Stimulated activated naive CD8-positive, alpha-beta T cell treated with anti-CD3 and anti-CD28 coated beads, Interleukin-15, amount 100 ng/mL, for 72 hours (primary cell): ENCODE results near the gene TENT4B.

Experiments
- ATAC-seq: fragments of 150-1000 bp; cut with Tn5 transposase; 2 replicates; pipeline ENCODE4 v1.10.0; 2021; ENCODE audit warnings: mild to moderate bottlenecking, moderate library complexity
- DNase-seq, 2 donors: peaks; one replicate each; pipeline ENCODE4 v3.0.0; 2021 to 2022
- H3K27ac Mint-ChIP-seq, 2 donors: one replicate each; pipeline ENCODE4 v1.8.0; 2022; ENCODE audit warnings: mild to moderate bottlenecking in 2 of 2, mixed read lengths in 2 of 2, moderate library complexity in 2 of 2
- H3K27me3 Mint-ChIP-seq: one replicate; pipeline ENCODE4 v1.8.0; 2022; ENCODE audit warnings: mixed read lengths
- H3K4me1 Mint-ChIP-seq: one replicate; pipeline ENCODE4 v1.8.0; 2022; ENCODE audit warnings: mild to moderate bottlenecking, mixed read lengths
- H3K4me3 Mint-ChIP-seq, 2 donors: one replicate each; pipeline ENCODE4 v1.8.0; 2022; ENCODE audit warnings: mild to moderate bottlenecking in 2 of 2, mixed read lengths in 2 of 2, moderate library complexity in 1 of 2
- H3K9me3 Mint-ChIP-seq, 2 donors: one replicate each; pipeline ENCODE4 v1.8.0; 2022; ENCODE audit warnings: mixed read lengths in 2 of 2

TENT4B gene

DNA sequence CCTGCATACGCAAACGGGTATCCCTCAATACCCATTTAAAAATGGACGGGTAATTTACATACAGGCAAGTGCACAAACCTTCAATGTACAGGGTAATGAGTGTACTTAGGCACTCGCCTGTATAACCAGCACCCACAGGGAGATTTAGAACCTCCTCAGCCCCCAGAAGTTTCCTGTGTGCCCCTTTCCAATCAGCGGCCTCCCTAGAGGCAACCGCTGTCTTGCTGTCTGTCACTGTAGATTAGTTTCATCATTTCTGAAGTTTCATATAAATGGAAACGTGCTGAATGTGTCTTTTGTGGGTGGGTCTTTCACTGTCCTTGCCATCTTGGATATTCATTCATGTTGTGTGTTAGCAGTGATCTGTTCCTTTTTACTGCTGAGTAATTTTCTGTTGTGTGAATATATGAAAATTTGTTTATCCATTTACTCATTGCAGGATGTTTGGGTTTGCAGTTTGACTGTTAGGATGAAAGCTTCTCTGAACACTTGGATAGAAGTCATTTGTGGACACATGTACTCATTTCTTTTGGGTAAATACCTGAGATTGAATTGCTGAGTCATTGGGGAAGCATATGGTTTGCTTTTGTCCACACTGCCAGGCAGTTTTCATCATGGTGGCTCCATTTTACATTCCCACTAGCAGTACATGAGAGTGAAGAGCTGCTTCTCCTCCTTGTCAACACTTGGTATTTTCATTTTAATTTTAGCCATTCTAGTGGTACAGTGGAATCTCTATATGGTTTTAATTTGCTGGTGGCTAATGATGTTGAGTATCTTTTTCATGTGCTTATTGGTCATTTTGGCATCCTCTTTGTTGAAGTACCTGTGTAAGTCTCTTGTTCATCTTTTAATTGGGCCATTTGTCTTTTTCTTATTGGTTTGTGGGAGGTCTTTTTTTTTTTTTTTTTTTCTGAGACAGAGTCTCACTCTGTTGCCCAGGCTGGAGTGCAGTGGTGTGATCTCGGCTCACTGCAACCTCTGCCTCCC, 111.1 kb downstream of the TENT4B start:
- H3K27ac Mint-ChIP-seq = peak overlapping the region; percentile 69 to 83
- peaks cover 14% of the 10 kb centered on the region for H3K27me3 Mint-ChIP-seq
- H3K9me3 Mint-ChIP-seq = peaks cover 0 to 10% of the 10 kb centered on the region in 2 donors
- DNase-seq (peak in 1 of 2 donors; percentile 66), ATAC-seq (peak; percentile 63)
- H3K4me1 Mint-ChIP-seq = peaks cover 84% of the 10 kb centered on the region
- peak overlapping the region; percentile 32 to 59 for H3K4me3 Mint-ChIP-seq

DNA sequence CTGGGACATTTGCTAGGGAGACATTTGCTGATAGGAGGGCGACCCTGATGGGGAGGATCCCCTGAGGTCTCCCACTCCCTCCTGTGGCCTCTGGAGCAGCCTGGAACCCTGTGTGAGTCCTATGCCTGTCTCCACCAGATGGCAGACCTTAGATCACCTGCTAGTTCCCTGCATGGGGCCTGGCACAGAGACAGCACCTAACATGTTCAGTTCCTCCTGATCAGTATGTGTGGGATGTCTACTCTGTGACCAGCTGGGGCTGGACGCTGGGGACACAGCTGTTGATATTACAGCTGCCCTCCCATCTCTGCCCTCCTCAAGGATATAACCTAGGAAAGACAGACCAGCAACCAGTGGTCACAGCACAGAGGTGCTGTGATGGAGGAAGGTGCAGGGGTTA, 112.2 kb downstream of the TENT4B start:
- Mint-ChIP-seq H3K4me3 (peak overlapping the region; percentile 58 to 85), H3K4me1 (peaks cover 84% of the 10 kb centered on the region), H3K27me3 (peaks cover 12% of the 10 kb centered on the region), H3K9me3 (peaks cover 0 to 4% of the 10 kb centered on the region in 2 donors), H3K27ac (peak overlapping the region; percentile 83 to 94)
- ATAC-seq (no peak), DNase-seq (no peak)

DNA sequence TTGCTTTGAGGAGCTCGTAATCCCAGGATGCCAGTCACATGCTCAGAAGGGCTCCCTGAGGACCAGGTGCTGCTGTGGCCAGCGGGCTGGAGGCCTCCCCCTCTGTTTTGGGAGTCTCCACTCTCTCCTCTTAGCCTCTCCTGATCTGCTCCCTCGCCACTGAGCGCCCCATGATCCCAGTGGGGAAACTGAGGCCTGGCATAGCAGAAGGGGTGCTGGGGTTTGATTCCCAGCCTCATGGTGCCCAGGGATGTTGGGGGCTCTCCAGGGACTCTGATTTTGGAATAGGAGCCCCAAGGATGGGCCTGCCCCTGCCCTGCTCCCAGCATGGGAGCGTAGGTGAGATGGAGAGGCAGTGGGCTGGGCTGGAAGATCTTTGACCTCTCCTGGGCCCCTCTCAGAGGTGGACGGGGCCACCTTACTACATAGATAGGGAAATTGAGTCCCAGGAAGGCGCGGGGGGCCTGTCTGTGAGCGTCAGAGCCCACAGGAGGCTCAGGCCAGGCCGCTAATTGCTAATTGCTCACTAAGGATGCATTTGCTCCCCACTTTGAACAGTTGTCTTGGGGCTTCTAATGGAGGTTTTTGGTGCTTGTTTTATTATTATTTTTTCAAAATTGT, 112.7 kb downstream of the TENT4B start:
- peak overlapping the region; percentile 83 to 98 for H3K27ac Mint-ChIP-seq
- peaks cover 85% of the 10 kb centered on the region for H3K4me1 Mint-ChIP-seq
- no peaks in the 10 kb centered on the region for H3K9me3 Mint-ChIP-seq
- H3K4me3 Mint-ChIP-seq = peak overlapping the region; percentile 85 to 94
- DNase-seq (no peak), ATAC-seq (no peak)
- H3K27me3 Mint-ChIP-seq = peaks cover 6% of the 10 kb centered on the region

DNA sequence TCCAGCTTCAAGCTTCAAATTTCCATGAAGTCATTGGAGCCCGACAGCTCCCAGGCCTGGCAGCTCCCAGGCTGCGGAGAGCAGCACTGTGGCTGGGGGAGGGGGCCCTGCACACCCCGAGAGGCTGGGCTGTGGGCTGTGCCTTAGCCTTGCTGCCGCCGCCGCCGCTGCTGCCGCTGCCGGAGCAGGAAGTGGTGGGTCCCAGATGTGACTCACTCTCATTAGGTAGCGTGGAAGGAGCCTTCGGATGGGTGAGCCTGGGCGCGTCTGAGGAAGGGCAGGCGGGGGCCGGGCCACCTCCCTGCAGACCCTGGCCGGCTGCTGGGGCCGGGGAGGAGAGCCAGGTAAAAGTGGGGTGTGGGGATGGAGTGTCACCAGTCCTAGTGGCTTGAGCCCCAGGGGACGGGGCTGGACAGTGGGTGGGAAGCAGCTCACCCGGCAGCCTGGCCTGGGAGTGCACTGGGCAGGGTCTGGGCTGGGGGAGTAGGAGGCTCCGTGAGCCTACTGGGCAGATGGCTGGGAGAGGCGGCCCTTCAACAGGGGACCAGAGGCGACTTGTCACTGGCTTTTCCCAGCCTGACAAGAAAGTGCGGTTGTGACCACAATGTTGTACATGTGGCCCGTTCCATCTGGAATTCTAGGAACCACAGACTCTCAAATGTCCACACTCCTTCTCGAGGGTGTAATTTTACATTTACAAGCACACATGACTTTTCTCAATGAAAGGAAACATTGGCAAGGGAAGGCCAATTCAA, 113.4 kb downstream of the TENT4B start, which contains the start of gene ADCY7:
Gene ADCY7, plus strand, starts transcription at position 215 of the 755 bp plus-strand sequence. CDS start 21,629 bp downstream, outside the sequence.
- peak within 1 kb of the TSS; percentile 98 for H3K27ac Mint-ChIP-seq
- H3K27me3 Mint-ChIP-seq = no peaks in the 10 kb centered on the region
- DNase-seq = peak; percentile 77 to 85
- H3K4me3 Mint-ChIP-seq = peak within 1 kb of the TSS; percentile 85 to 94
- no peaks in the 10 kb centered on the region for H3K9me3 Mint-ChIP-seq
- ATAC-seq = peak; percentile 89
- H3K4me1 Mint-ChIP-seq = peaks cover 92% of the 10 kb centered on the region

DNA sequence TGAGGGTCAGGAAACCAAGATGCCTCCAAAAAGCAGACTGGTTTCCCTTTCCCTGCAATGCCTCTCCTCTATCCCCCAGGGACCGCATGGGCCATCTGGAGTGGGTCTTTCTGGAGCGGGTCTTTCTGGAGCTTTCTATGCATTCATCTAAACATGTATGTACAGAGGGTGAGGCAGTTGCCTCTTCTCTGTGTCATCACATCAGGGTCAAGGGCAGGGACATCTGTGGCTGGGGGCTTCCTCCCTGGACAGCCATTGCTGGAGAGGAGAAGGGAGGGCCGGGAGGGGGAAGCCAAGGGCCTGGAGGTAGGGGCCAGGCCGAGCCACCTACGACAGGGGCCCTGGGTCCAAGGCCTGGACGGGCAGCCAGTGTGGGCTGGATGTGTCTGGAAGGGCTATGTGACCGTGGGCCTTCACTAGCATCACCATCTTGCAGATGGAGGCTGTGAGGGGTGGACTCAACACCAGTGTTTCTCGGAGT, 114.1 kb downstream of the TENT4B start:
- DNase-seq (no peak), ATAC-seq (no peak)
- peak overlapping the region; percentile 85 to 94 for H3K4me3 Mint-ChIP-seq
- H3K27ac Mint-ChIP-seq = peak overlapping the region; percentile 98
- H3K9me3 Mint-ChIP-seq = no peaks in the 10 kb centered on the region
- H3K4me1 Mint-ChIP-seq = peaks cover 93% of the 10 kb centered on the region
- no peaks in the 10 kb centered on the region for H3K27me3 Mint-ChIP-seq

DNA sequence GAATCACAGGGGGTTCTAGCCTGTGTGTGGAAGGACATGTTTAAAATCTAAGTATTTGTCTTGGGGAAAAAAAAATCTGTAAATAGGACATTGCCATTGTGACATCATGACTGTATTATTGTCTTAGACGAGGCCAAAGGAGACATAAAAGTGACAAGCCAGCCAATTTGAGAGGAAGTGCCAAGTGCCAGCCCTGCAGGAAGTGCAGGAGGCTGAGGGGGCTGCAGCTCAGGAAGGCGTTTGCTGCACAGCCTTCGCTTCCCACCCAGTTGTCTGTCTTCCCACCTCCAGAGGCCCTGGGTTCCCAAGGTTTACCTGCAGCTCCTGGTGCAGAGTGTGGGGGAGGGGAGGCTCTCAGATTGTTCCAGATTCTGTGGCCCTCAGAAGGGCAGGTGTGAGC, 114.5 kb downstream of the TENT4B start:
- Mint-ChIP-seq H3K4me1 (peaks cover 93% of the 10 kb centered on the region), H3K4me3 (peak overlapping the region; percentile 85 to 94), H3K27ac (peak overlapping the region; percentile 98), H3K9me3 (no peaks in the 10 kb centered on the region), H3K27me3 (no peaks in the 10 kb centered on the region)
- DNase-seq (no peak), ATAC-seq (no peak)

DNA sequence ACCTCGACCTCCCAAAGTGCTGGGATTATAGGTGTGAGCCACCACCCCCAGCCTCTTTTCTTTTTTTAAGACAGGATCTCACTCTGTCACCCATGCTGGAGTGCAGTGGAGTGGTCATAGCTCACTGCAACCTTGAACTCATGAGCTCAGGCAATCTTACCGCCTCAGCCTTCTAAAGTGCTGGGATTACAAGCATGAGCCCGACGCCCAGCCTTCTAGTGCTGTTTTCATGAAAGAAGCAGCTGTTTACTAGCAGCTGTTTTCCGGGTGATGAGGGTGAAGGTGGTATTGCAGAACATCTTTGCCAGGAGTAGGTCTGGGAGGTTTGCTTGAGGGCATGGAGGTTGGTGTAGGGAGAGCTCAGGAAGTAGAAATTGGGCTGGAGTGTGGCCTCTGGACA, 115.2 kb downstream of the TENT4B start:
- Mint-ChIP-seq H3K27me3 (no peaks in the 10 kb centered on the region), H3K4me1 (peaks cover 93% of the 10 kb centered on the region)
- no peak for ATAC-seq

DNA sequence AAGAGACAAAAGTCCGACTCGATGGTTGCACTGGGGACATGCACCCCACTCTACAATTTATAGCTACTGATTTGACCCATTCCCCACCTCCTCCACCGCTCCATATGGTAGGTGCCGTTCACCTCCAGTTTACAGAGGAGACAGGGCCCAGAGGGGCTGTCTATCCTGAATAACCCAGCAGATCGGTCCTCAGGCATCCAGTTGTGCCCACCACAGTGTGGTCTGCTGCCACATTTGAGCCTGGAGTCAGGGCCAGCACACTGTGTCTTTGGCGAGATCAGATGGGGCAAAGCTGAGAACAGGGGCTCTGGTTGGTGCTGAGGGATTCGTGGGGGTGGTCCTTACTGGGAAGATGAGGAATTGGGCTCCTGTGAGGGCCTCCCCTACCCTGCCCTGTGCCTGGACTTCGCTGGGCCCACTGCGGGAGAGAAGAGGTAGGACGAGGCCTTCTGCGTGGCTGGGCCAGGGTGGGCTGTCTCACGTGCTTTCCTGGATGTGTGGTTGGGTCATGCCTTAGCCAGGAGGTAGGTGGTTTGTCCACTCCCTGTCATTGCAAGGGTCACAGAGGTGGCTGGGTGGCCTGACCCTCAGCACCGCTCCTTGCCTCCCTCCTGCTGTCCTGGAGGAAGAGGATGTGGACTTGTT, 116.1 kb downstream of the TENT4B start:
- Mint-ChIP-seq H3K27ac (no peak overlapping the region), H3K27me3 (no peaks in the 10 kb centered on the region), H3K4me3 (peak overlapping the region; percentile 28 to 61), H3K4me1 (peaks cover 93% of the 10 kb centered on the region), H3K9me3 (no peaks in the 10 kb centered on the region)
- ATAC-seq = no peak
- DNase-seq = no peak

More for the DNA sequence above, 115.2 kb downstream of the TENT4B start:
- H3K27ac Mint-ChIP-seq = peak overlapping the region; percentile 83 to 98
- no peaks in the 10 kb centered on the region for H3K9me3 Mint-ChIP-seq
- DNase-seq = no peak
- H3K4me3 Mint-ChIP-seq = peak overlapping the region; percentile 85 to 94

DNA sequence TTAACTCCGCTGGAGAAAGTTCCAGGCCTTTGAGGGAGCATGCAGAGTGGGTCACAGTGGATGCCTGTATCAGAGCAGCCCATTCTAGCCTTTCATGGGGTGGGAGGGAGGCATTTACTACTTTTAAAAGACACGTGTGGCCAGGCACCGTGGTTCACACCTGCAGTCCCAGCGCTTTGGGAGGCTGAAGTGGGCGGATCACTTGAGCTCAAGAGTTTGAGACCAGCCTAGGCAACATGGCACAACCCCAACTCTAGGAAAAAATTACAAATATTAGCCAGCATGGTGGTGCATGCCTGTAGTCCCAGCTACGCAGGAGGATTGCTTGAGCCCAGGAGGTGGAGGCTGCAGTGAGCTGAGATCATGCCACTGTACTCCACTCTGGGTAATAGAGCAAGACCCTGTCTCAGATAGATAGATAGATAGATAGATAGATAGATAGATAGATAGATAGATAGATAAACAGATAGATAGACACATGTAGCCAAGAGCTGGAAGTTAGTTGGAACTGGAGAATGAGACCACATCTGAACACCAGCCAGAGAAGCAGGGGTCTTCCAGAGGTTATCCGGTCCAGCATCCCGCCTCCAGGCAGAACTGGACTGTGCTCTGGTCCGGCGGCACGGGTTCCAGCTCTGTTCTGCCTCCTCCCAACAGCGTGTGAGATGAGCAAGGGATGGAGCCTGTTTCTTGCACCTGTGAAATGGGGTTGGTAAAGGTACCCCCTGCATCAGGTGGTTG, 116.8 kb downstream of the TENT4B start:
- no peaks in the 10 kb centered on the region for H3K27me3 Mint-ChIP-seq
- peaks cover 93% of the 10 kb centered on the region for H3K4me1 Mint-ChIP-seq
- H3K4me3 Mint-ChIP-seq = peak overlapping the region; percentile 30 to 61
- peak overlapping the region in 1 of 2 donors; percentile 54 for H3K27ac Mint-ChIP-seq
- no peaks in the 10 kb centered on the region for H3K9me3 Mint-ChIP-seq
- no peak for ATAC-seq
- no peak for DNase-seq

DNA sequence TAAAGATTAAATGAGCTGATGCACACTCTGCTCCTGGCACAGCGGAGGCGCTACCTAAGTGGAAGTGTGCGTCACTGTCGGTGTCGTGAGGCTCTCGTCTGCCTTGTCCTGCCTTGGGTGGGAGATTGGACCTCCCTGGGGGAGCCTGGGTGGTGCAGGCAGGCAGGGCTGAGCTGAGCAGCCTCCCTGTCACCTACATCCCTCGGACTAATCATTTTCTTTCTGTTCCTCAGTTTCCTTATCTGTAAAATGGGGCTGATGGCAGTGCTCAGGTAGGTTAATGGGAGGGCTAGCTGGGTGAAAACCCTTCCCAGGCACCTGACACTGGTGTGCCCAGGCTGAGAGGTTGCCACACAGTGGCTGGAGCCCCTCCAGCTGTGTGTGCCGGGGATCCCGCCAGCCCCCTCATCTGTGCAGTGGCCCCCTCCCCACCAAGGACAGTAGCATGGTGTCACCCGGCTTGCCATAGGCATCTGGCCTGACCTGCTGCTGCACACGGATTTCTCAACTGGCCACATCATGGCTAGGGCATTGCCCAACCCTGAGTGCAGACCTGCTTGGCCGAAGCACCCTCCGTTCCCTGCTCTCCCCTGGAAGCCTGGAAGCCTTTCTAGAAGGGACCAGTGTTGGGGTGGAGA, 117.5 kb downstream of the TENT4B start:
- Mint-ChIP-seq H3K4me1 (peaks cover 93% of the 10 kb centered on the region), H3K4me3 (peak overlapping the region in 1 of 2 donors; percentile 61), H3K9me3 (no peaks in the 10 kb centered on the region), H3K27me3 (no peaks in the 10 kb centered on the region), H3K27ac (peak overlapping the region in 1 of 2 donors; percentile 57)
- ATAC-seq (no peak), DNase-seq (no peak)

DNA sequence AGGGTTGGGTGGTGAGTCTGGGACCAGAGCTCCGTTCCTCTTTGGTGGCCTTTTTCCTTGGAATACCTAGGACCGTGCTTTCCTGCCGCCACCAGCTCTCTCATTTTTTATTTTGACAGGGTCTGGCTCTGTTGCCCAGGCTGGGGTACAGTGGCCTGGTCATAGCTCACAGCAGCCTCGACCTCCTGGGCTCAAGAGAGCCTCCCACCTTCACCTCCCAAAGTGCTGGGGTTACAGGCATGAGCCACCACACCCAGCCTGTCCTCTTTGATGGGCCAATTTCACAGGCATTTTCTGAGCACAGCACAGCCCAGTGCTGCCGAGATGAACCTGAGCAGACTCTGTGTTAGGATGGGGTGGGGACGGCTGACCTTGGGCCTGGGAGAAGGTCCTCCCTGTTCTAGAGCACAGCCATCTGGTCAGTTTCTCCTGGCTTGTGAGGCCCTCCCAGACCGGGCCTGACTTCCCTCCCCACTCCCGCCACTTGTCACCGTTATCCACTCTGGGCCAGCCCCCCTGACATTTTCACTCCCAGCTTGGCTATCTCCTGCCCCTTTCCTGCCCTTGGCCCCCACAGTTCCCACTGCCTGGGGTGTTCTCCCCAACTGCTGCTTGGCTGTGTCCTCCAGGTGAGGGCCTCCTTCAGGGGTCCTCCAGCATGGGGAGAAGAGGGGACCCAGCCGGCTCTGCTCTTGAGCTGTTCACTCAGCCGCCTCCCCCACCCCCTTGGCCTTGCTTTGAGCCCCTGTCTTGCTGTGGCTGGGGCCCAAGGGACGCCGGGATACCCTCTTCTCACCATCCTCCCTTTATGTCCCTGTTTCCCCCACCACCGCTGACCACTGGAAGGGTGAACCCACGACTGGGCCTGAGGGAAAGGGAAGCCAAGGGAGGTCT, 118.3 kb downstream of the TENT4B start:
- no peak for ATAC-seq
- DNase-seq = no peak
- Mint-ChIP-seq H3K4me3 (peak overlapping the region in 1 of 2 donors; percentile 35), H3K27ac (peak overlapping the region in 1 of 2 donors; percentile 87), H3K27me3 (no peaks in the 10 kb centered on the region), H3K4me1 (peaks cover 92% of the 10 kb centered on the region), H3K9me3 (no peaks in the 10 kb centered on the region)

DNA sequence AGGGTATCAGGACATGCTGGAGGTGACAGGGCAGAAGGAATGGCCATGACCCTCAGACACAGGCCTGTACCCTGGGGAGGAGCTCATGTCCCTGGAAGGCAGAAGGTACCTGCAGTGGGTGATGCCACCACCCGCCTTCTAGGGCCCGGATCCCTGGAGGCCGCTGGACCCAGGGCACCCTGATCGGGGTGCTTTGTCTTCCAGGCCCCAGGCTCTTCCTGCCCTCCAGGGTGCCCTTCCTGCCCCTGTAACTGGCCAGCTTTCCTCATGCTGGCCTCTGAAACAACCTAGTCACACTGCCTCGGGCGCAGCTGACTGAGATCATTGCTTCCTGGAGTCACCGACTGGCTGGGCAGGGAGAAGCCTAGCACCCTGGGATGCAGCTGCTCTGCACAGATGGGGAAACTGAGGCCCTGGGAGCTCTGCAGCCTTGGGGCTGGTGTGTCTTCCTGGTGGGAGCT, 119.0 kb downstream of the TENT4B start:
- peak overlapping the region; percentile 87 to 90 for H3K27ac Mint-ChIP-seq
- H3K27me3 Mint-ChIP-seq = no peaks in the 10 kb centered on the region
- DNase-seq (no peak), ATAC-seq (no peak)
- H3K4me1 Mint-ChIP-seq = peaks cover 98% of the 10 kb centered on the region
- no peaks in the 10 kb centered on the region for H3K9me3 Mint-ChIP-seq
- peak overlapping the region; percentile 50 to 99 for H3K4me3 Mint-ChIP-seq
